GM18868 (cell line): ENCODE data around the gene CAPZA1.
"Not testable (repeated sequence)": the region's sequence is repeated elsewhere in the genome, so short reads cannot be mapped to it uniquely, and the experiment has no call there.

Experiments used
- ATAC-seq: cut with Tn5 transposase; IDR thresholded peaks from one replicate; pipeline ENCODE4 v1.9.1; 2021; ENCODE audit warnings: mild to moderate bottlenecking, moderate library complexity; ENCODE audit not compliant: unreplicated experiment

CAPZA1 gene

DNA sequence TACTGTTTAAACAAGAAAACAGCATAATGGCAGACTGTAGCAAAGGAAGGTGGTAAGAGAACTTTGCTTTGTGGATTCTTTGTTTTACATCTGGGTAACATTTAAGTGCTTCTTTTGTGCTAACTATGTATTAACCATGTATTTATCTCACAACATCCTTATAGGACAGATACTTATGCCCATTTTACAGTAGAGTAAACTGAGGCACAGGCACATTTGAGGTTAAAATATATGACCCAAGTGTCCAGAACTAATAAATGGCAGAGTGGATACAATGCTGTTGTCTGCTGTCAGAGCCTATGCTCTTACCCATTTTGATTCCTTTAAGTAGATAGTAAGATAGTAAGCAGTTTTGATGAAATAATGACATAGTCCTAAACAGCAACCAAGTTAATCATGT lies 7.3 kb downstream of the CAPZA1 start:
- ATAC-seq: no peak

DNA sequence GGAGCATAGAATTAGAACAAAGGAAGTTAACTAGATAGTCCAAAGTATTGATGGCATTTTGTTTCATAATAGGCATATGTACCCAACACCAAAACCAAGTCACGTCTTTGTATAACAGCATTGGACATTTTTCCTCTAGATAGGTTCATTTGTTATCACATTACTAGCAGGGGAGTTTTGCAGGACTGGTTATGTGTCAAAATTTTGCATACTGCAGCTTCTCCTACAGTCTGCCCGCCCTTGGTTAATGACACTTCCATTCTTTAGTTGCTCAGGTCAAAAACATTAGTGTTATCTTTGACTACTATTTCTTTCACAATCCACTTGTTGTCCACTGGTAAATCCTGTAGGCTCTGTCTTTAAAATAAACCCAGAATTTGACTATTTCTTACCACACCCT lies 8.9 kb downstream of the CAPZA1 start:
- ATAC-seq: no peak

DNA sequence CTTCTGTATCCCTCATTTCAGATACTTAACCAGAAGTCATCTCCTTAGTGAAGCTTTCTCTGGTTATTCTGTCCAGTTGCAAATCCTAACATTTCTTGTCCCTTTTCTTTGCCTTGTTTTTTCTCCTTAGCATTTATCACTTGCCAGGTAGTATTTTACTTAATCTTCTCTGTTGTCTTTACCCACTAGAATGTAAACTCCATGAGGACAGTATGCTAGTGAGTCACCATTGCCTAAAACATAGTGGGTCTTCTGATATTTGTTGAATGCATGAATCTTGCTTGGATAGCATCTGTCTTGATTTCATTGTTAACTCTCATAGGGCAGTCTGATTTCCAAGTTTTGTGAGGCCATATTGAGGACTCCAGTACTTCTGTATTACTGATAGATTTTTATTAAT lies 9.6 kb downstream of the CAPZA1 start:
- no peak for ATAC-seq

- ATAC-seq: no peak
Observed at GRCh38 chr1:112633628-112634027, 14.0 kb downstream of the CAPZA1 start.

DNA sequence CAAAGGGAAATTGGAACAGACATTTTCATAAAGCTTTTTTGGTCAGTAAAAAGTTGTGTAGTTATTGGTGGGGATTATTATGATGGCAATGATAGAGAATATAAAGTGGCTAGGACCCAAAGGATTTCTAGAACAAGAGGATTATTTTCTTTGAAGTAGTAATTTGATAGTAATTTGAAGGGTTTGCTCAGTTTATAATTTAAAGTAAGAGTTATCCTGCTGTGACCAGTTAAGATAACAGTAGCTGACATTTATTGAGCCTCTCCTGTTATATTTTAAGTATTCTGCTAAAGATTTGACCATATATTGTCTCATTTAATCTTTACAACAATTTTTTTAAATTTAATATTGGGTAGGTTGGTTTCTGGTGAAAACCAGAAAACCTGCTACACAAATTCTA lies 14.7 kb downstream of the CAPZA1 start:
- ATAC-seq: no peak

- no peak for ATAC-seq
Observed at GRCh38 chr1:112636056-112636455, 16.4 kb downstream of the CAPZA1 start.

- no peak for ATAC-seq
Observed at GRCh38 chr1:112636597-112637253, 17.1 kb downstream of the CAPZA1 start.

GRCh38 chr1:112637254-112638109 lies 17.9 kb downstream of the CAPZA1 start:
- ATAC-seq: no peak

DNA sequence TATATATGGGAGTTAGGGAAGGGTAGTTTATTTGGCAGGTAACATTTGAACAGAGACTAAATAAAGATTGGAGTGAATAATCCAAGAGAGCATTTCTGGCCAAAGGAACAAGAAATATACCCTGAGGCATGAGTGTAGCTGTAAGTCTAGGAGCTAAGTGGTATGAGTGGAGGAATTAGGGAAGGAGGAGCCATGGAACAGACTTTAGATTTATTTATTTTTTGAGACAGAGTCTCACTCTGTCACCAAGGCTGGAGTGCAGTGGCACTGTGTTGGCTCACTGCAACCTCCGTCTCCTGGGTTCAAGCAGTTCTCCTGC lies 18.4 kb downstream of the CAPZA1 start:
- no peak for ATAC-seq

GRCh38 chr1:112640437-112640836 lies 20.8 kb downstream of the CAPZA1 start:
- not testable (repeated sequence) for ATAC-seq

DNA sequence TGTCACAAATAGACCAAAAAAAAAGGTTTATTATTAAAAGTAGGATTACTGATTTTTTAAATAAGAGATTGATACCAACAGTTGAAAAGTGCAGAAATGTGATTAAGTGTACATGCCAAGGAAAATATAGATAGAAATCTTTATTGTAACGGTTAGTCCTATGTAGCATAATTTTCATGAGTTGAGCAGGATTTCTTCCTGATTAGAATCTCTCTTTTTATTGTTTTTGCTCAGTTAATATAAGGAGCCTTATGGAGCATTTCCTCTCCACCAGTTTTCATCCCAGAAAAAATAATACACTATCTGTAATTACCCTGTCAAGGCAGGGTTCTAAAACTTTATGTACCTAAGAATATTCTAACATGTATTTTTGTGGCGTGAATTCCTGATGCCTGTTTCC lies 23.4 kb downstream of the CAPZA1 start:
- no peak for ATAC-seq

GRCh38 chr1:112646225-112646624 lies 26.6 kb downstream of the CAPZA1 start:
- ATAC-seq: no peak

DNA sequence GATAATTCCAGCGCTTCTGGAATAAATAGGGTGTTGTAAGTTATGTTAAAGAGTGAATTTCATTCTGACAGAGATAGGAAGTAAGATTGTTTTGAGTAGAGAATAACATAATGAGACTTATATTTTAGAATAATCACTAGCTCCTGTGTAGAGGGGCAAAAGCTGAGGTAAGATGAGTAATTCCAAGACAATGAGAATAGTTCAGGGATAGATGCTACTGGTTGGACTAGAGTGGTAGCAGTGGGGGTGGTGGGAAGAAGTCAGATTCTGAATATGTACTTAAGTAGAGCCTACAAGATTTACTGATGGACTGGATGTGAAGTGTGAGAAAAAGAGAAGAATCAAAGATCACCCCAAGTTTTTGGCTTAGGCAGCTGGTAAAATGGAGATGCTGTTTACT lies 31.6 kb downstream of the CAPZA1 start:
- no peak for ATAC-seq

DNA sequence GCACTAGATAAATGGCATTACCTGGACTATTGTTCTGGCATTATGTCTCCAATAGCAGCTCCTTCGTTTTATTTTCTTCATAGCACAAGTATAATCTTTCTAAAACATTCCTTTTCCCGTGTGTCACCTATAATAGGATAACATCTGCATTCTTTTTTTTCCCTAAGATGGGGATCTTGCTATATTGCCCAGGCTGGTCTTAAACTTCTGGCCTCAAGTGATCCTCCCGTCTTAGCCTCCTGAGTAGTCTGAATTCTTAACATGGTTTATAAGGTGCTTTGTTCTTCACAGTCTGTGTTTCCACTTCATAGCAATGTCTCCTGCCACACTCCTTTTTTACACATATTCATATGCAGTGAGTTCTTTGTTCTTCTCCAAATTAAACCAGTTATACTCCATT lies 46.2 kb downstream of the CAPZA1 start:
- ATAC-seq: no peak

- ATAC-seq: no peak
Observed at GRCh38 chr1:112666946-112667345, 47.3 kb downstream of the CAPZA1 start.

DNA sequence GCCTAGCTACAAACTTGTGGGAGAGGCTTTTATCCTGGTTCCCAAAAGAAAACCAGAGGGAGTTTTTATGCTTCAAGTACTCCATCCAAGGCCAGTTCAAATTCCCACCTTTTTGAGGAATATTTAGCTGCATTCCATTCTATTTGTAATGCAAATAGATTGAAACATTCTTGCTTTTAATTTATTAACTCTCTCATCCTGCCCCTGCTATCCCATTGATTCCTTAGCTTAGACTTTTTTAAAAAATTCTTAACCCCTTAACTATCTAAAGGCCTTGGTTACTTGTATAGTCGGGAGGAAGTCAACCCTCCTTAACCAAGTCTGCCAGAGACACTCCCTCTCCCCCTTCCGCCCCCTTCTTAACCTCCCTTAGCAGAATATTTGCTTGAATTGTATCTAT lies 52.4 kb downstream of the CAPZA1 start:
- no peak for ATAC-seq

DNA sequence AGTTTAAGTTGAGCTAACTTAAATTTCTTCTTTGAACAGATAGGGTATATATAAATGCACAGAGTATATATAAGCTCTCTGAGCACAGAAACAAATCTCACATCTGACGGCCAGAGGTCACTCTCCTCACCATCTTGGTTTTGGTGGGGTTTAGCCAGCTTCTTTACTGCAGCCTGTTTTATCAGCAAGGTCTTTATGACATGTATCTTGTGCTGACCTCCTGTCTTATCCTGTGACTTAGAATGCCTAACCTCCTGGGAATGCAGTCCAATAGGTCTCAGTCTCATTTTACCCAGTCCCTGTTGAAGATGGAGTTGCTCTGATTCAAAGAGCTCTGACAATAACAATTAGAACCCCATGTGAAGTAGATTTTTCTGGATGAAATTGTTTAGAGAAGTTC lies 53.2 kb downstream of the CAPZA1 start:
- no peak for ATAC-seq

DNA sequence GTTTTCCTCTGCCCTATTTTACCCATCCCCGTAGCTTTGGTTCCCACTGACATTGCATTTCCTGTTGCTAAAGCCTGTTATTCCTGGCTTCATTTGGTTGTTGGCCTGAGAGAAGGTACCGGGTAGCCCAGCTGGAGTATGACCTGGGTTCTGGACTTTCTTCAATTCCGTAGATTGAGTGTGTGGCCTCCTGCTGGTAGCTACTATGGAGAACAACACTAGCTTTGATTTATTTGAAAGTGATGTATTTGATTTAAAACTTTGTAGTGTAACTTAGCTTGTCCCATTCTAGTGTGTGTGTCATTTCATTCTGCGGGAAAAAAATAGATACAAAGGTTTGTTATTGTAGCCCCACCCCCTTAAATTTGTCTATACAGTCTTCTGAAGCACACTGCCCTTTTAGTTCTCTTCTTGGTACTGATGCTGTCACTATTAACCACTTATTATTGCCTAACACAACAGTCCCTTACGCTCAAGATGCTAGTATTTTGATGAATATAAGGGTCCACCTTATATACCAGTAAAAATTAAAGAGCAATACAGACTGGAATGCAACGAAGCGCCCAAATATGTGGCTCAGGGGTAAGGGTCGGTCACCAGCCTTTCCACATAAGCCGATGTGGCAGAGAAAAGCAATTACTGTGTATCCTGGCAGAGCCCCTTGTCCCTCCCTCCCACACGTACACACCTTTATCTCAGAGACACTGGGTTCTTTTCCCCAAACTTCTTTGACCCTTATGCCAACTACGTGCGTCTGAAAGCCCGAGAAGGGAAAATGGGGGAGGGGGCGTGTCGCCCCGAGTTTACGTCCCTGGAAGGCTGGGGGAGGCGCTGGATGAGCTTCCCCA lies 54.2 kb downstream of the CAPZA1 start:
- ATAC-seq: peak; percentile 7

DNA sequence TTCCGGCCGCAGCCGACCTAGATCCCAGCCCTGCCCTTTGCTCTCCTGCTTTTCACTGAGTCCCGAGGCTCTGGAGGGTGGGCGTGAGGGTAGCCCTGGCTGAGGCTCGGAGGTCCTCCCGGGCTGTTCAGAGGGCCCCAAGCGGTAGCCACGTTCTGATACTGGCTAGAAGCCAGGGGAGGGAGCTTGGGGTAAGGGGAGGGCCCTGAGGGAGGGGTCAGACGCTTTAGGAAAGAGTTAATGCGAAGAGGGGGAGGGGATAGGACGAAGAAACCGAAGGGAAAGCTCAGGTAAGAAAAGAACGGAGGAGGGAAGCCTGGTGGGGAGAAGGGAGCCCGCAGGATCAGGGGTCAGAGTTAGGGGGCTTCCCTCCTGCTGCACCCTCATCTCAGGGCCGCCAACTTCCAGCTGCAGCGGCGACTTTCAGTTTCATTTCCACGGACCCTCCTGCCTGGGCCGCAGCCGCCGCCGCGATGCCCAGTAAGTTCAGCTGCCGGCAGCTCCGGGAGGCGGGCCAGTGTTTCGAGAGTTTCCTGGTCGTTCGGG lies 54.9 kb downstream of the CAPZA1 start, which contains the start of gene MOV10:
Gene MOV10 (plus strand): TSS at position 220 of the 546 bp plus-strand sequence. CDS start 254 bp downstream, at position 474.
- ATAC-seq: peak; percentile 78

DNA sequence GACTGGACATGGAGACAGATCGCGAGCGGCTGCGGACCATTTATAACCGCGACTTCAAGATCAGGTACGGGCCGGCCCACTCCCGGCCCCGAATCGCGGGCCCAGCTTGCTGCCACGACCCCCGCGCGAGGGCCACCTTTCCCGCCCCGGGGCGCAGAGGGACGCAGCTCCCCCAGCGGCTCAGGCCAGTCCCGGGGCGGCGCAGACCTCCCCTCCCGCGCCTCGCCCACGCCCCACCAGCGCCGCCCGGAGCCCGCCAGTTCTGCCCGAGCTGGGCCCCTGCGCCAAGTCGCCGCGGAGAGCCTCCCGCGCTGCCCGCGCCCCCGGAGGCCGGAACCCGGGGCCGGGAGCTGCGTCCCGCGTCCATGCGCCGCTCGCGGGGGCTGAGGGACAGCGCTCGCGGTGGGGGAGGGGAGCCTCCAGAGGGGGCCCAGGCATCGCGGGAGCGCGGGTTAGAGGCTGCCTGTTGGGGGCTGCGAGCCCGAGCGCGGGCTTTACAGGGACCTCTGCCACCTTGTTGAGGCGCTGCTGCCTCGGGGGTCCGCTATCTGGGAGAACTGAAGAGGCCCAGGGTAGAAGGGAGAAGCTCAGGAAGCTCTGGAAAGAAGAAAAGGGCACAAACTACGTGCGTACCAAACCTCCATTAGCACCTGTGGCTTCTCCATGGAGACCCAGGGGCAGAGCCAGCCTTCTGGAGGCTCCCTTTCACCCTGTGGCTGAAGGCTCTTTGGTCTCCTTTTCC lies 55.5 kb downstream of the CAPZA1 start:
- ATAC-seq: peak; percentile 28
